ENCODE results near the gene CDH16. TPM values are rescaled to one million over a fixed set of nuclear protein-coding genes. Genes with fewer than 3 reads are reported as not detected.

The CDH16 gene
- total and polyA plus RNA-seq, 7 donors: 0.53 to 3.3 (median 0.75) TPM; not detected in 2

- Histone ChIP-seq H3K27ac (no peak overlapping the region), H3K4me1 (no peaks in the 10 kb centered on the region), H3K4me3 (no peak overlapping the region), H3K27me3 (ENCODE audit: insufficient read depth in 3 of 3, low read length in 2 of 3) (no peaks in the 10 kb centered on the region), H3K36me3 (ENCODE audit: insufficient read depth in 1 of 2, low read depth in 1 of 2) (peaks cover 0 to 33% of the 10 kb centered on the region in 2 donors), H3K9me3 (no peaks in the 10 kb centered on the region)
- 83 to 93% (median 91%) methylated on average over 6 of the region's 6 CpGs for WGBS, 3 donors
- ATAC-seq (no peak), DNase-seq (no peak)
- TF ChIP-seq CTCF (IDR thresholded peaks at IDR 0.05): no peak
- intact Hi-C loops (cut with DNase I): no loop called here
Measured at GRCh38 chr16:66888647-66889615, 29.8 kb downstream of the CDH16 start.

- no peak for ATAC-seq
Measured at GRCh38 chr16:66886914-66887313, 31.8 kb downstream of the CDH16 start.

GRCh38 chr16:66886321-66886720, 32.4 kb downstream of the CDH16 start:
- Histone ChIP-seq H3K36me3 (ENCODE audit: insufficient read depth in 1 of 2, low read depth in 1 of 2) (peaks cover 0 to 40% of the 10 kb centered on the region in 2 donors), H3K4me1 (no peaks in the 10 kb centered on the region)
- no peak for TF ChIP-seq CTCF (IDR thresholded peaks at IDR 0.05)

More at GRCh38 chr16:66886914-66887313, 31.8 kb downstream of the CDH16 start:
- no peak for DNase-seq
- H3K27me3 ChIP-seq (ENCODE audit: insufficient read depth in 3 of 3, low read length in 2 of 3): no peaks in the 10 kb centered on the region
- no peak overlapping the region for H3K4me3 ChIP-seq
- H3K36me3 ChIP-seq (ENCODE audit: insufficient read depth in 1 of 2, low read depth in 1 of 2): peaks cover 0 to 40% of the 10 kb centered on the region in 2 donors
- WGBS, 3 donors: 81 to 87% (median 87%) methylated on average over 3 of the region's 3 CpGs
- H3K9me3 ChIP-seq: no peaks in the 10 kb centered on the region
- H3K27ac ChIP-seq: no peak overlapping the region
- TF ChIP-seq CTCF (IDR thresholded peaks at IDR 0.05): no peak
- intact Hi-C loops (cut with DNase I): no loop called here
- no peaks in the 10 kb centered on the region for H3K4me1 ChIP-seq

GRCh38 chr16:66885491-66885890, 33.2 kb downstream of the CDH16 start:
- Histone ChIP-seq H3K4me3 (no peak overlapping the region), H3K9me3 (no peaks in the 10 kb centered on the region), H3K27ac (no peak overlapping the region), H3K27me3 (ENCODE audit: insufficient read depth in 3 of 3, low read length in 2 of 3) (no peaks in the 10 kb centered on the region), H3K36me3 (ENCODE audit: insufficient read depth in 1 of 2, low read depth in 1 of 2) (peaks cover 0 to 40% of the 10 kb centered on the region in 2 donors), H3K4me1 (no peaks in the 10 kb centered on the region)
- no peak for DNase-seq
- intact Hi-C loops (cut with DNase I): no loop called here
- no peak for ATAC-seq
- WGBS, 3 donors: 72 to 90% (median 83%) methylated on average over 12 of the region's 12 CpGs
- no peak for TF ChIP-seq CTCF (IDR thresholded peaks at IDR 0.05)

More at GRCh38 chr16:66886321-66886720, 32.4 kb downstream of the CDH16 start:
- Histone ChIP-seq H3K4me3 (no peak overlapping the region), H3K27me3 (ENCODE audit: insufficient read depth in 3 of 3, low read length in 2 of 3) (no peaks in the 10 kb centered on the region), H3K27ac (no peak overlapping the region), H3K9me3 (no peaks in the 10 kb centered on the region)
- ATAC-seq: no peak
- intact Hi-C loops (cut with DNase I): no loop called here
- DNase-seq: no peak
- 87 to 95% (median 89%) methylated on average over 2 of the region's 2 CpGs for WGBS, 3 donors

Measured in psoas muscle (tissue), 8 donors.